GM23338 (cell line): ENCODE data around the gene GALNT5.

Experiments used
- CREB1 ChIP-seq: fragments of 250-450 bp; sonication (Bioruptor Pico); IDR thresholded peaks from 2 replicates; pipeline ENCODE4 v1.5.0; 2020; ENCODE audit warnings: low read depth, mild to moderate bottlenecking, moderate library complexity
- EZH2 ChIP-seq: fragments of 200-600 bp; sonication (generic); IDR thresholded peaks from one replicate; pipeline ENCODE4 v1.8.0; 2017; ENCODE audit warnings: antibody characterized with exemption, mild to moderate bottlenecking, low read depth; ENCODE audit not compliant: unreplicated experiment
- ZNF114 ChIP-seq: fragments of 250-450 bp; sonication (Bioruptor Pico); IDR thresholded peaks from 2 replicates; pipeline ENCODE4 v1.5.0; 2020; ENCODE audit warnings: mild to moderate bottlenecking, moderate library complexity
- TF ChIP-seq, protein P1 (sequence below), 2 experiments: fragments of 200-600 bp in 1 of 2; sonication (generic) in 1 of 2; conservative IDR thresholded peaks; 2 replicates each; pipeline versions ENCODE4 v1.5.1 to v1.6.1; 2016 to 2017; ENCODE audit warnings: antibody characterized with exemption in 2 of 2, low read depth in 2 of 2, mild to moderate bottlenecking in 2 of 2, moderate library complexity in 1 of 2
- TF ChIP-seq, protein P2 (sequence below): IDR thresholded peaks from one replicate; pipeline ENCODE4 v1.6.1; 2018; ENCODE audit warnings: antibody characterized with exemption; ENCODE audit not compliant: unreplicated experiment
- TF ChIP-seq, protein P3 (sequence below): IDR thresholded peaks from 2 replicates; pipeline ENCODE4 v1.6.1; 2016; ENCODE audit warnings: antibody characterized with exemption

DNA sequence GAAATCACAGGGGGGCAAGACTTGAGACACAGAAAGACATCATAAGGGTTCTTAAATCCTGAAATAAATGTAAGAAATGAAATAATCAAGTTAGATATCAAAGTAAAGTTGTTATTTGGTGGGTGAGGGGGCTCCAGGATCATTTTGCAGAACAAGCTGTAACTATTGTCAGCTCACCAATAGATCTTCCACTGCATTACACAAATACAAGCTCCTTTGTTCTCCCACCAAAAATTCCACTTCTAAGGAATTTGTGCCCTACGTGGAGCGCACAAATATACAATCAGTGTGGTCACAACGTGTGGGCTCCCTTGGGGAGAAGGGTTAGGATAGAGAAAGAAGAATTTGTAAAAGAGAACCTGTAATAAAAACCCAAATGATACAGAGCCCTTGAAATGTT is 19.2 kb upstream of the GALNT5 start:
- TF ChIP-seq, protein P1, sequence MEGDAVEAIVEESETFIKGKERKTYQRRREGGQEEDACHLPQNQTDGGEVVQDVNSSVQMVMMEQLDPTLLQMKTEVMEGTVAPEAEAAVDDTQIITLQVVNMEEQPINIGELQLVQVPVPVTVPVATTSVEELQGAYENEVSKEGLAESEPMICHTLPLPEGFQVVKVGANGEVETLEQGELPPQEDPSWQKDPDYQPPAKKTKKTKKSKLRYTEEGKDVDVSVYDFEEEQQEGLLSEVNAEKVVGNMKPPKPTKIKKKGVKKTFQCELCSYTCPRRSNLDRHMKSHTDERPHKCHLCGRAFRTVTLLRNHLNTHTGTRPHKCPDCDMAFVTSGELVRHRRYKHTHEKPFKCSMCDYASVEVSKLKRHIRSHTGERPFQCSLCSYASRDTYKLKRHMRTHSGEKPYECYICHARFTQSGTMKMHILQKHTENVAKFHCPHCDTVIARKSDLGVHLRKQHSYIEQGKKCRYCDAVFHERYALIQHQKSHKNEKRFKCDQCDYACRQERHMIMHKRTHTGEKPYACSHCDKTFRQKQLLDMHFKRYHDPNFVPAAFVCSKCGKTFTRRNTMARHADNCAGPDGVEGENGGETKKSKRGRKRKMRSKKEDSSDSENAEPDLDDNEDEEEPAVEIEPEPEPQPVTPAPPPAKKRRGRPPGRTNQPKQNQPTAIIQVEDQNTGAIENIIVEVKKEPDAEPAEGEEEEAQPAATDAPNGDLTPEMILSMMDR (conservative IDR thresholded peaks at IDR 0.05; ENCODE audit: low read depth in 2 of 2) = no peak
- TF ChIP-seq, protein P2, sequence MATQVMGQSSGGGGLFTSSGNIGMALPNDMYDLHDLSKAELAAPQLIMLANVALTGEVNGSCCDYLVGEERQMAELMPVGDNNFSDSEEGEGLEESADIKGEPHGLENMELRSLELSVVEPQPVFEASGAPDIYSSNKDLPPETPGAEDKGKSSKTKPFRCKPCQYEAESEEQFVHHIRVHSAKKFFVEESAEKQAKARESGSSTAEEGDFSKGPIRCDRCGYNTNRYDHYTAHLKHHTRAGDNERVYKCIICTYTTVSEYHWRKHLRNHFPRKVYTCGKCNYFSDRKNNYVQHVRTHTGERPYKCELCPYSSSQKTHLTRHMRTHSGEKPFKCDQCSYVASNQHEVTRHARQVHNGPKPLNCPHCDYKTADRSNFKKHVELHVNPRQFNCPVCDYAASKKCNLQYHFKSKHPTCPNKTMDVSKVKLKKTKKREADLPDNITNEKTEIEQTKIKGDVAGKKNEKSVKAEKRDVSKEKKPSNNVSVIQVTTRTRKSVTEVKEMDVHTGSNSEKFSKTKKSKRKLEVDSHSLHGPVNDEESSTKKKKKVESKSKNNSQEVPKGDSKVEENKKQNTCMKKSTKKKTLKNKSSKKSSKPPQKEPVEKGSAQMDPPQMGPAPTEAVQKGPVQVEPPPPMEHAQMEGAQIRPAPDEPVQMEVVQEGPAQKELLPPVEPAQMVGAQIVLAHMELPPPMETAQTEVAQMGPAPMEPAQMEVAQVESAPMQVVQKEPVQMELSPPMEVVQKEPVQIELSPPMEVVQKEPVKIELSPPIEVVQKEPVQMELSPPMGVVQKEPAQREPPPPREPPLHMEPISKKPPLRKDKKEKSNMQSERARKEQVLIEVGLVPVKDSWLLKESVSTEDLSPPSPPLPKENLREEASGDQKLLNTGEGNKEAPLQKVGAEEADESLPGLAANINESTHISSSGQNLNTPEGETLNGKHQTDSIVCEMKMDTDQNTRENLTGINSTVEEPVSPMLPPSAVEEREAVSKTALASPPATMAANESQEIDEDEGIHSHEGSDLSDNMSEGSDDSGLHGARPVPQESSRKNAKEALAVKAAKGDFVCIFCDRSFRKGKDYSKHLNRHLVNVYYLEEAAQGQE = no peak
- TF ChIP-seq CREB1 (no peak), ZNF114 (CRISPR knock-in tag) (no peak), EZH2 (no peak)
- TF ChIP-seq, protein P3, sequence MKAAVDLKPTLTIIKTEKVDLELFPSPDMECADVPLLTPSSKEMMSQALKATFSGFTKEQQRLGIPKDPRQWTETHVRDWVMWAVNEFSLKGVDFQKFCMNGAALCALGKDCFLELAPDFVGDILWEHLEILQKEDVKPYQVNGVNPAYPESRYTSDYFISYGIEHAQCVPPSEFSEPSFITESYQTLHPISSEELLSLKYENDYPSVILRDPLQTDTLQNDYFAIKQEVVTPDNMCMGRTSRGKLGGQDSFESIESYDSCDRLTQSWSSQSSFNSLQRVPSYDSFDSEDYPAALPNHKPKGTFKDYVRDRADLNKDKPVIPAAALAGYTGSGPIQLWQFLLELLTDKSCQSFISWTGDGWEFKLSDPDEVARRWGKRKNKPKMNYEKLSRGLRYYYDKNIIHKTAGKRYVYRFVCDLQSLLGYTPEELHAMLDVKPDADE = no peak
